SK-N-MC (cell line): ENCODE results near the gene CCR5.

Experiments used
- EZH2 ChIP-seq: fragments of 200-600 bp; sonication (generic); IDR thresholded peaks from one replicate; pipeline ENCODE4 v1.6.1; 2017; ENCODE audit warnings: antibody characterized with exemption
- FOXP2 ChIP-seq: optimal IDR thresholded peaks from 2 replicates; pipeline ENCODE3; 2011; ENCODE audit warnings: mild to moderate bottlenecking, moderate library complexity; ENCODE audit not compliant: insufficient read depth; ENCODE audit errors: extremely low read length, control extremely low read depth
- POLR2AphosphoS5 ChIP-seq: IDR thresholded peaks from 2 replicates; pipeline ENCODE4 v1.6.1; 2012; ENCODE audit warnings: mild to moderate bottlenecking, low read depth, low read length, borderline replicate concordance

DNA sequence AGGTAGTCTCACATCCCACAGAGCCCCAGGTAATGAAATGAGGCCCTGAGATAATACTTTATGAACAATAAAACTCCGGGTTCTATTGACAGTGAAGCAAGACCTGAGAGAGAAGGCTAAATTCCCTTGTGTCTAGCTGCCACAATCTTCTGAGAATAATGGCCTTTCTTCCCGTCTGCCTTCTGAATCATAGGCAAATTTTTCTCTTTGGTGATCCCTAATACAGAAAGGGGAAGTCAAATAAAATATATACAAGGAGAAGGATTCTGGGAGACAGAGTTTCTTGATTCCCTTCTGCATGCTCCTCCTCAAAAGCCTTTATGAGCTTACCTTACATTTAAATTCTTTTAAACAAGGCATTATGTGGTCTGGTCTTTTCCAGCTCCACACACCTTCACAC lies 46.7 kb upstream of the CCR5 start:
- TF ChIP-seq POLR2AphosphoS5 (no peak), EZH2 (no peak), FOXP2 (no peak)
